HG03342 (cell line): ENCODE data around the gene MUC12.
A peak's percentile ranks its signal among the peaks of the same experiment; 100 is the strongest.
"Not testable (repeated sequence)": the region's sequence is repeated elsewhere in the genome, so short reads cannot be mapped to it uniquely, and the experiment has no call there.

Source experiments
- ATAC-seq: cut with Tn5 transposase; IDR thresholded peaks from one replicate; pipeline ENCODE4 v1.9.1; 2021; ENCODE audit warnings: mild to moderate bottlenecking, moderate library complexity; ENCODE audit not compliant: unreplicated experiment

MUC12 gene

DNA sequence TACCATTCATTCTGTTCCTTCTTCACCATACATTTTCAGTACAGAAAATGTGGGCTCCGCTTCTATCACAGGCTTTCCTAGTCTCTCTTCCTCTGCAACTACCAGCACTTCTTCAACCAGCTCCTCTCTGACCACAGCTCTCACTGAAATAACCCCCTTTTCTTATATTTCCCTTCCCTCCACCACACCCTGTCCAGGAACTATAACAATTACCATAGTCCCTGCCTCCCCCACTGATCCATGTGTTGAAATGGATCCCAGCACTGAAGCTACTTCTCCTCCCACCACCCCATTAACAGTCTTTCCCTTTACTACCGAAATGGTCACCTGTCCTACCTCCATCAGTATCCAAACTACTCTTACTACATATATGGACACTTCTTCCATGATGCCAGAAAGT lies 9.5 kb upstream of the MUC12 start:
- ATAC-seq = no peak

DNA sequence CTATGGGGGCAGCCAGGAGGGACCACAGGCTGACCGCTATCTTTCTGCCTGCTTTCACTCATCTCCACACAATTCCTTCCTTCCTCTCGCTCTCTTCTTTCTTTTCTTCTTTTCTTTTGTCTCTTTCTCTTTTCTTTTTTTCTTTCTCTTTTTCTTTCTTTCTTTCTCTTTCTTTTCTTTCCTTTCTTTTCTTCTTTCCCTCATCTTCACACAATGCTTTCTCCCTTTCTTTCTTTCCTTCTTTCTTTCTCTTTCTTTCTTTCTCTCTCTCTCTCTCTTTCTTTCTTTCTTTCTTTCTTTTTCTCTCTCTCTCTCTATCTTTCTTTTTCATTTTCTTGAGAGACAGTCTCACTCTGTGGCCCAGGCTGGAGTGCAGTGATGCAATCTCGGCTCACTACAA lies 6.8 kb upstream of the MUC12 start:
- ATAC-seq = no peak

DNA sequence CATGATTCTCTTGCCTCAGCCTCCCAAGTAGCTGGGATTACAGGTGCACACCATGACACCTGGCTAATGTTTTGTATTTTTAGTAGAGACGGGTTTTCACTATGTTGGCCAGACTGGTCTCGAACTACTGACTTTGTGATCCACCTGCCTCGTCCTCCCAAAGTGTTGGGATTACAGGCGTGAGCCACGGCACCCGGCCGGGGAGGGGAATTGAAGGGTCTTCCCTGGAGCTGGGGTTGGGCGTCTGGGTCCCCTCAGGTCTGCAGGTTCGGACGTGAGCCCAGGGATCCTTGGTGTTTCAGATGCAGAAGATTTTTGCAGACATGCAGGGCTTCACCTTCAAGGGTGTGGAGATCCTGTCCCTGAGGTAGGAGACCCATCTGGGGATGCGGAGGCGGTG lies 6.0 kb upstream of the MUC12 start:
- ATAC-seq = no peak

DNA sequence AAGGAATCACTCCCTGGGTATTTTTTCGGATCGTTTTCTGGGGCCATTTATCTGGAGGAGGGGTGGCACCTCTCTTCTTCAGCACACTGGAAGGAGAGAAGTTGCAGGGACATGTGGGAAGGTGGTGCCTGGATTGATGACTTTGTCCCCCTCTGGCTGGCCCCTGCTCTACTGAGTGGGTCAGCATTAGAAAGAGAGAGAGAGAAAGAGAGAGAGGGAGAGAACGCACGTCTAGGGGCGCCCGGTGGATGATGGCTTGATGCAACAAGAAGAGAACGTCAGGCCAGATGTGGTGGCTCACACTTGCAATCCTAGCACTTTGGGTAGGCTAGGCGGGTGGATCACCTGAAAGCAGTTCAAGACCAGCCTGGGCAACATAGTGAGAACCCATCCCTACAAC lies 5.5 kb upstream of the MUC12 start:
- ATAC-seq = no peak

DNA sequence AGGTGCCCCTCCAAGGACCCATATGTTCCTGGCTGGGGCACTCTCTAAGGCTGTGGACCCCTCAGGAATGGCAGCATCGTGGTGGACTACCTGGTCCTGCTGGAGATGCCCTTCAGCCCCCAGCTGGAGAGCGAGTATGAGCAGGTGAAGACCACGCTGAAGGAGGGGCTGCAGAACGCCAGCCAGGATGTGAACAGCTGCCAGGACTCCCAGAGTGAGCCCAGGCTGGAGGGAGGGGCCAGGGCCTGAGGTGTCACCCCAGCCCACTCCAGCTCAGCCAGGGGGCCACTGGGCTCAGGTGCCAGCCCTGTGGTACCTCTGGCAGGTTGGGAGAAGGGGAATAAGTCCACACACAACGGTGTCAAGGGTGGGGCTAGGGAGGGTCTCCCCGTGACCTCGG lies 4.7 kb upstream of the MUC12 start:
- no peak for ATAC-seq

DNA sequence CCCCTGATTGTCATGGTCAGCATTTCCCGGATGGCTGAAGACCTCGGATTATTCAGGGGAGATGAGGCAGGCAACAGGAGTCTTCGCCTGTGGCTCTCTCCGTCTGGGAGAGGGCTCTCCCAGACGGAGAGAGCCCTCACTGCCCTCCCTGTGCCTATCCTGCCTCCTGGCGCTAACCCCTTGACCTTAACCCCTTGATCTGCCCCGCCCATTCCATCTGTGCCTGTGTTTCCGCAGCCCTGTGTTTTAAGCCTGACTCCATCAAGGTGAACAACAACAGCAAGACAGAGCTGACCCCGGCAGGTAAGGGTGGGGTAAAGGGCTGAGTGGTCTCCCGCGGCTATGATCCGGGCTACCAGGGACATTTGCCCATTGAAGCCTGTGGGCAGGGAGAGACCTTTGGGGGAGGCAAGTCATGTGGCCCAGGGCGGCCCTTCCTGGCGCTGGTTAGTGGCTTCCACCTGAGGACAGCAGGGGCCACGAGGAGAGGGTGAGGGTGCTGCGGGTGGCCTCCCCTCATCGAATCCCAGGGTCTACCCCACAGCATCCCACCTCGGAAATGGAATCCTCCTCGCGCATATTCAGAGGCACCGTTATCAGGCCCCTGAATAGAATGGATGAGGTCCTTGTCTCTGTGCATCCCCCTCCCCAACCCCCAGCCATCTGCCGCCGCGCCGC lies 4.2 kb upstream of the MUC12 start:
- no peak for ATAC-seq

DNA sequence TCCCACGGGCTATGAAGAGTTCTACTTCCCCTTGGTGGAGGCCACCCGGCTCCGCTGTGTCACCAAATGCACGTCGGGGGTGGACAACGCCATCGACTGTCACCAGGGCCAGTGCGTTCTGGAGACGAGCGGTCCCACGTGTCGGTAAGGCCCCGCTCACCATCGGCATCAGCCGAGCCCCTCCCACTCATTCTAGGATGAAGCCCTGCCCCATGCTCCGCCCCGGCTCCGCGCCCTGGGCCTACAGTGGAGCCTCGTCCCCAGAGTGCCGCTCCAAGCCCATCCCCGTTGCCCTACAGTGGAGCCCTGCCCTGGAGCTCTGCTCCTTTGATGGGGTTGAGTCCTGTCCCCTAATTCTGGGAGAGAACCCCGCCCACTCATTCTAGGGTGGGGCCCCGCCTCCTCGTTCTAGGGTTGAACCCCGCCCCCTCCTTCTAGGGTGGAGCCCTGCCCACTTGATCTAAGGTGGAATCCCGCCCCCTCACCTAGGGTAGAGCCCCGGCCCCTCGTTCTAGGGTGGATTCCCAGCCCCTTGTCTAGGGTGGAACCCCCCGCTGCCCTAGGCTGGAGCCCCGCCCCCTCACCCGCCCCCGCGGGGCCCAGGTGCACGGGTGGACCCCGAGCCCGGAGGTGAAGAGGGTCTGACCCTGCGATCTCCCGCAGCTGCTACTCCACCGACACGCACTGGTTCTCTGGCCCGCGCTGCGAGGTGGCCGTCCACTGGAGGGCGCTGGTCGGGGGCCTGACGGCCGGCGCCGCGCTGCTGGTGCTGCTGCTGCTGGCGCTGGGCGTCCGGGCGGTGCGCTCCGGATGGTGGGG lies 3.4 kb upstream of the MUC12 start:
- peak; percentile 71 for ATAC-seq

DNA sequence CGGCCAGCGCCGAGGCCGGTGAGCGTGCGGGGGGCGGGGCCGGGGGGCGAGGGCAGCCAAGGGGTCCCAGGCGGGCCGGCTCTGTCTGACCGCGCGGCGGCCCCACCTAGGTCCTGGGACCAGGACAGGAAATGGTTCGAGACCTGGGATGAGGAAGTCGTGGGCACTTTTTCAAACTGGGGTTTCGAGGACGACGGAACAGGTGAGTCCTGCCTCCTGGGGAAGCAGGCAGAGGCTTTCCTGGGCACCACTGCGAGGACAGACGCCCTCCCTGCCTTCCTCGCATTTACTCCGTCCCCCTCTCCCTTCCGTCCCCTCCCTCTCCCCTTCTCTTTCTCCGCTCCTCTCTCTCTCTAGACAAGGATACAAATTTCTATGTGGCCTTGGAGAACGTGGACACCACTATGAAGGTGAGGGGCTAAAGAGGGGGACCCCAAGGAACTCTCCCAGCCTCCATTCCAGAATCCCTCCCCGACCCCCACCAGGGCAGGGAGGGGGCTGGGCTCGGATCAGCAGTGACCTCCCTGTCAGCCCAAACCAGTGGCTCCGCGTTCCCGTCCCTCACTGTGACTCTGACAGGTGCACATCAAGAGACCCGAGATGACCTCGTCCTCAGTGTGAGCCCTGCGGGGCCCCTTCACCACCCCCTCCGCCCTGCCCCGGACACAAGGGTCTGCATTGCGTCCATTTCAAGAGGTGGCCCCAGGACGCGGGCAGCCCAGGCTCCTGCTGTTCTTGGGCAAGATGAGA lies 2.6 kb upstream of the MUC12 start:
- ATAC-seq = no peak

DNA sequence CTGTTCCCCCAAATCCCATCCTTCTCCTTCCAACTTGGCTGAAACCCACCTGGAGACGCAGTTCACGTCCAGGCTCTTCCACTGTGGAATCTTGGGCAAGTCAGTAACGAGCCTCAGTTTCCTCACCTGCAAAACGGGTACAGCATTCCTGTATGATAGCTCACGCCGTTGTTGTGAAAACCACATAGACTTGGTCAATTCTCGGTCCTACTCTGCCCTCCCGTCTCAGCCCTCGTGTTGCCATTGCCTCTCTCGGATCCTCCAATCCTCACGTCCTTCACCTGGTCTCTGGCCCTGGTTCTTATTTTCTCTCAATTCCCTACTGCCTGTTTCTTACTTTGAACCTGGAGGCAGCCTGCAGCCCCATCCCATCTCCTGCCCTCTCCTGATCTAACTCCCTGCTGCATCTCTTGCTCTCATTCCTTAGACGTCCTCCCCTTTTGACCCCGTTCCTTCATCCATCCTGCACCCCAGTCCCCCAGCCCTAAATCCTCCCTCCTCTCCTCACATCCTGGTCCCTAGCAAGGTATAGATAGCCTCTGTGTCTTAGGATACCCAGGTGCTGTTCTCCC lies 2.0 kb upstream of the MUC12 start:
- ATAC-seq = no peak

DNA sequence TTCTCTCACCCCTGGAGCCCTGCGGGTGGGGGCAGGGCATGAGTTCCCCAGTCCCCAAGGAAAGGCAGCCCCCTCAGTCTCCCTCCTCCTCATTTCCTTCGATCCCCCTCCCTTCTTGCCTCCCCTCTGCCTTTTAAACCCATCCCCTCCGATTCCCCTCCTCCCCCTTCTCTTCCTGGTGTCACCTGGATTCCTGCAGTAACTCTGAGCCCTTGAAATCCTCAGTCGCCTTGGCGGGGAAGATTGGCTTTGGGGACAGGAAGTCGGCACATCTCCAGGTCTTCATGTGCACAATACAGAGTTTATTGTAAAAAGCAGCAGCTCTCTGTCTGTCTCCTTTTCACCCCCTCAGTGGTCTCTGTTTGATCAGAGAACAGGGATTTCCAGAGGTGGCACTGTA lies 1.3 kb upstream of the MUC12 start:
- no peak for ATAC-seq

DNA sequence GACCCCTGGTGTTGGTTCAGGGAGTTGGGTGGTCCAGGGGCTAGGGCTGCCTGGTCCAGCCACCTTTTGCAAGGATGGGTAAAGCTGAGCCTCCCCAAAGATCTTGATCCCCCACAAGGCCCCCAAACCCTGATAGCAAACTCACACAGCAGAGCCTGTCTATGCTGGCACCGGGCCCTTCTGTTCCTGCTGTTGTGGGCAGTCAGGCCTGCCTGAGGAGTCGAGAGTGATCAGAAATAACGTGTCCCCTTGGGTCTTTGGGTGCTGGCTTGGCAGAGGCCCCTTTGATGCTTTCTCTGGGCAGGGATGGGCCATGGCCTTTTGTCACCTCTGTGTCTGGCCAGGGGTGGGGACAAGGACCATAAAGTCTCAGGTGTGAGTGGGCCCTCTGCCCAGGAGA lies 715 bp upstream of the MUC12 start:
- ATAC-seq = no peak

DNA sequence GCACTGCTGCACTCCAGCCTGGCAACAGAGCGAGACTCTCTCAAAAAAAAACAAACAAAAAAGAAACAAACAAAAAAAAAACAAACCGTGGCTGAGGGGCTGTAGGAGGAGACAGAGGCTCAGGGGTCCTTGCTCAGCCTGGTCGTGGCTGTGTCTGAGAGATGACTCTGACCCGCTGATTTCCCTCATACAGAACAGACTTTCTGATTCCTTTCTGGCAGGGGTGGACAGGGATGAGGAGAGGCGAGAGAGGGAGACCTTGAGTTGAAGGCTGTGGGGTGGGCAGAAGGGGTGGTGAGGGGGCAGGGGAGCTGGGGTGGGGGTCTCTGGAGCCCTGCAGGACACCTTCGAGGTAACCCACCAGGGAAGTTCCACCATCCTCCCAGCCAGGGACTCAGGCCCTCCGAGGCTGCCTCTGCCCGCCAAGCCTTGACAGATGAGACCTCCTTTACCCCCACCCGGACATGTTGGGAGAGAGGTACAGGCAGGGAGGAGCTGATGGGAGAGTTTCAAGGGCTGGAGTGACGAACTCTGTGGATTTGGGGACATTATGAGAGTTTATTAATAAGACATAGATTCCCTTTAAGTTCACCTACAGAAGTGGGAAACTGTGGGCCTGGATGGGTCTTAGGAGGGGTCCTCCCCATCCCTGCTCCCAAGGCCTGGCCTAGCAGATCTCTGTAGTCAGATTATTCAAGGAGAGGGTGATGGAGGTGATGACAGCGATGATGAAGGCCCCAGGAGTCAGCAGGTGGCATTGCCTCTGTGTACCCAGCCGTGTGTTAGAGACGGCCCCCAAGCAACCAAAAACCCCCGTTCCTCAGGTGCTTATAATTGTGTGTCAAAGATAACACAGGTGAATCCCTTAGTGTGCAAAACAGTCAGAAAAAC lies 2.0 kb downstream of the MUC12 start:
- ATAC-seq = no peak

DNA sequence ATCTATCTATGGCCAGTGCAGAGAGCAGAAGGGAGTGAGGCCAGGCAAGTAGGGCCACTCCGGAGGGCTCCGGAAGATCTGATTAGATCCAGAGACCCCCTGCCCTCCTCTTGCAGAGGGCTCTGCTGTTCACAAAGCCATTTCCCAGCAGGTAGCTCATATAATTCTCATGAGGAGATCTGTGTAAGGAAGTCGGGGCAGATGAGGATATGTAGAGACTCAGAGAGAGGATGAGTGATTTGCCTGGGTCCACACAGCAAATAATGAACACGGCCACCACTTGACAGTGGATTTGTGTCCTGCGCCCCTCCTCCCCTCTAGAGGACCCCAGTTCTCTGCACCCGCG lies 2.6 kb downstream of the MUC12 start:
- no peak for ATAC-seq

DNA sequence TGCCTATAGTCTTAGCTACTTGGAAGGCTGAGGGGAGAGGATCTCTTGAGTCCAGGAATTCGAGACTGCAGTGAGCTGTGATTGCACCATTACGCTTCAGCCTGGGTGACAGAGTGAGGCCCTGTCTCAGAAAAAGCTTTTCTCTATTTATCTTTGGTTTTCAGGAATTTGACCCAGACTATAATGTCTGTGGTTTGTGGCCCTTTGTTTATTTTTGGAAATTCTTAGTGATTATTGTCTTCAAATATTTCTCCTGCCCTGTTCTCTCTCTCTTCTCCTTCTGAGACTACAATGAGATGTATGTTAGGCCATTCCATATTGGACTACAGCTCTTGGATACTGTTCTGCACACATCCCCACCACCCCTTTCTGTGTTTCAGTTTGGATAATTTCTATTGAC lies 4.7 kb downstream of the MUC12 start:
- ATAC-seq = no peak

DNA sequence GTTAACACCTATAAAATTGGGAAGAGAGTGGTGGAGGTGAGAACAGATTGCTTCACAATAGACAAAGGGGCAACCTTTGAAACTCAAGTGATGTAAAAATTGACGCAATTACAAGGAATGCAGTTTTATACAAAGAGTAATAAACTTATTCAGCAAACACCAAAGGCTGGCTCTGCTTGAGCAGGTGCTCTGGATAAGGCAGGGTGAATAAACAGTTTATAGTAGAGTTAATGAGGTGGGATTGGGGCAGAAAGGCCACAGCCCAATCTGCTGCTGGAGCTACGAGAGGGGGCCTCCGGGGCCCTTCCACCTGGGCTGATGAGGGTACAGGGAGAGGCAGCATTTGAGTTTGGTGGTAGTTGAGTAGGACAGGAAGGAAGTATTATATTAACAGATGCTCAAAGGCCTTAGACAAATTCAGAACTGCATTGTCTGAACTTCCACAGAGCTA lies 6.0 kb downstream of the MUC12 start:
- no peak for ATAC-seq

DNA sequence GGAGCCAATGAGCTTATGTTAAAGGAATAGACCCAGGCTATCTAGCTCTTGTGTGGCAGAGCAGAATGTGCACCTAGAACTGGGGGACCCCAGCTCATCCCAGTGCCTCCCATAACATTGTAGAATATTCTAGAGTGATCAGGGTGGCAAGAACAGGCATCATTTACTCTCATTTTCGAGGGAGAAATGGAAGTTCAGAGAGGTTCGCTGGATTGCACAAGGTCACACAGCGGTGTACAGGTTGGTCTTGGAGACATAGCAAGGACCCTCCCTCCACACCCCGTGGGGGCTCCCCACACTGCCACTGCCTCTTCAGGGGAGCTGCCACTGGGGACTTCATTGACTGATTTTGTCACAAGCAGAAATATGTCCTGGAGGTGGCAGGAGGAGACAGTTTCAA lies 8.9 kb downstream of the MUC12 start:
- ATAC-seq = no peak

DNA sequence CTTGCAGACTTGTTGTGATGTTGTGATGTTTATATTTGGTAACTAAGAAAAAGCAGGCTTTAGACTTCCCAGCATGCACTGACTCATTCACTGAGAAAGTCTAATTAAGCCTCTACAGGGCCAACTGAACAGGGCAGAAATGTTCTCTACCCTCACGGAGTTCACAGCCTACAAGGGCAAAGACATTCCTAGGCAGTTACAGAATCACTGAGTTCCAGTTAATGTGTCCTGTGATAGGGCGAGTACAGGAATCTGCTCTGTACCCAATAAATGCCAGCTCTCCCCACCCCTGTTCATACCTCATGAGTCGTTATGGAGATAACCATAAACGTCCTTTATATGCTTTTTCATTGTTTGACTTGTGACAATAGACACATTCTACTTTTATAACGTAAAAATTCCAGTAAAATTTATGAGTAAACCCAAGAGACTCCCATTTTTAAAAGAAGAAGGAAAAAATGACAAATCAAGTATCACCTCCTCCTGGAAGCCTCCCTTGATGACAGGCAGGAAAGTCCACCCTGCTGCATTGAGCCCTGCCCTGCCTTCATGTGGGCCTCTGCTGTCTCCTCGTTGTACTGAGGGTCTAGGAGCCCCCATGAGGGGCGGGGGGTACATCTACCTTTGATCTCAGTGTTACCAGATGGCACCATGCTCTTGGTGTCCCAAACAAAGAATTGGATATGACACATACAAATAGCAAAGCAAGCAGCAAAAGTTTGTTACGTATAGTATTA lies 14.3 kb downstream of the MUC12 start:
- ATAC-seq = no peak

DNA sequence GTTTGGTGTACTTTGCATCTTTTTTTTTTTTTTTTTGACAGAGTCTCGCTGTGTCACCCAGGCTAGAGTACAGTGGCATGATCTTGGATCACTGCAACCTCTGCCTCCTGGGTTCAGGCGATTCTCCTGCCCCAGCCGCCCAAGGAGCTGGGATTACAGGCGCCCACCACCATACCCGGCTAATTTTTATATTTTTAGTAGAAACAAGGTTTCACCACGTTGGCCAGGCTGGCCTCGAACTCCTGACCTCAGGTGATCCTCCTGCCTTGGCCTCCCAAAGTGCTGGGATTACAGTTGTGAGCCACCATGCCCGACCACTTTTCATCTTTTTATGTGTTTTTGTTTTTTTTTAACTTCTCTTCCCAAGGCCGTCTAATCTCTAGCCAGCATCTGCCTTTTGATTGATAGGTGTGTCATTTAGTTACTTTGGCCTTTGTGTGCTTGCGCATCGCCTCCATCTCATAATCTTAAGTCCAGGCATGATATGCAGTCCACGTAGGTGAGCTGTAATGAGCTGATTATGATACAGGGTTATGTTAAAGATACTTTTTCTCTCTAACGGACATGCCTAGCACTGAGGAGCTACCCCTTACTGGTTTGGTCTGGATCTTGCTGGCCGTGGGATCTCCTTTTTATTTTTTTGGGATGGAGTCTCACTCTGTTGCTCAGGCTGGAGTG lies 15.0 kb downstream of the MUC12 start:
- not testable (repeated sequence) for ATAC-seq

DNA sequence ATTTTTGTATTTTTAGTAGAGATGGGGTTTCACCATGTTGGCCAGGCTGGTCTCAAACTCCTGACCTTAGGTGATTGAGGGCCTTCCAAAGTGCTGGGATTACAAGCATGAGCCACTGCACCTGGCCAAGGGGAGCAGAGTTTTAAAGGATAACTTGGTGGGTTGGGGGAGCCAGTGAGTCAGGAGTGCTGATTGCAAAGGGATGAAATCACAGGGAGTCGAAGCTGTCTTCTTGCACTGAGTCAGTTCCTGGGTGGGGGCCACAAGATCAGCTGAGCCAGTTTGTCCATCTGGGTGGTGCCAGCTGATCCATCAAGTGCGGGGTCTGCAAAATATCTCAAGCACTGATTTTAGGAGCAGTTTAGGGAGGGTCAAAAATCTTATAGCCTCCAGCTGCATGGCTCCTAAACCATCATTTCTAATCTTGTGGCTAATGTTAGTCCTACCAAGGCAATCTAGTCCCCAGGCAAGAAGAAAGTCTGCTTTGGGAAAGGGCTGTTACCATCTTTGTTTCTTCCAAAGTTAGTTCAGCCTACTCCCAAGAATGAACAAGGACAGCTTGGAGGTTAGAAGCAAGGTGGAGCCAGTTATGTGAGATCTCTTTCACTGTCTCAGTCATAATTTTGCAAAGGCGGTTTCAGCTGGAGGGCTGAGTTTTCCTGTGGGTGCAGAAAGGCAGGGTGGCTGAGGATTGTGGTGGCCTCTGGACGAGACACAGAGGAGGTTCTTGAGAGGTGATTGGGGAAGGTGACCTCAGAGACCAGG lies 15.8 kb downstream of the MUC12 start:
- ATAC-seq = not testable (repeated sequence)
